Smooth muscle cell (in vitro differentiated cells): Measurements from ENCODE around the gene AFF4. TPM values are rescaled to one million over a fixed set of nuclear protein-coding genes. Genes with fewer than 3 reads are reported as not detected.

ENCODE experiments used
- DNase-seq: peaks from one replicate; lab custom pipeline; 2025; ENCODE audit not compliant: unreplicated experiment; lab: John Stamatoyannopoulos, UW
- H2AFZ ChIP-seq: fragments of 200-600 bp; sonication (generic); 2 replicates; pipeline ENCODE4 v1.6.0; 2016; ENCODE audit warnings: antibody characterized with exemption, low read depth, mild to moderate bottlenecking
- H3F3A ChIP-seq: fragments of 200-600 bp; sonication (generic); 2 replicates; pipeline ENCODE4 v1.6.0; 2017; ENCODE audit warnings: antibody characterized with exemption, low read depth
- H3K27ac ChIP-seq: fragments of 200-600 bp; sonication (generic); 2 replicates; pipeline ENCODE4 v1.5.1; 2016; ENCODE audit warnings: low read depth, mild to moderate bottlenecking
- H3K27me3 ChIP-seq: fragments of 200-600 bp; sonication (generic); 2 replicates; pipeline ENCODE4 v1.6.1; 2016; ENCODE audit warnings: low read depth, mild to moderate bottlenecking
- H3K36me3 ChIP-seq: fragments of 200-600 bp; sonication (generic); 2 replicates; pipeline ENCODE4 v1.5.1; 2016; ENCODE audit warnings: low read depth
- H3K4me1 ChIP-seq: fragments of 200-600 bp; sonication (generic); 2 replicates; pipeline ENCODE4 v1.5.1; 2016; ENCODE audit warnings: low read depth
- H3K4me2 ChIP-seq: fragments of 200-600 bp; sonication (generic); 2 replicates; pipeline ENCODE4 v1.6.0; 2016; ENCODE audit warnings: mild to moderate bottlenecking
- H3K4me3 ChIP-seq: fragments of 200-600 bp; sonication (generic); 2 replicates; pipeline ENCODE4 v1.5.1; 2016; ENCODE audit warnings: mild to moderate bottlenecking
- H3K79me2 ChIP-seq: fragments of 200-600 bp; sonication (generic); 2 replicates; pipeline ENCODE4 v1.6.0; 2016; ENCODE audit warnings: low read depth, mild to moderate bottlenecking
- H3K9ac ChIP-seq: fragments of 200-600 bp; sonication (generic); 2 replicates; pipeline ENCODE4 v1.6.0; 2016; ENCODE audit warnings: low read depth
- H3K9me3 ChIP-seq: fragments of 200-600 bp; sonication (generic); replicated peaks from 2 replicates; pipeline ENCODE4 v1.5.1; 2016; ENCODE audit warnings: low read depth
- H4K20me1 ChIP-seq: fragments of 200-600 bp; sonication (generic); 2 replicates; pipeline ENCODE4 v1.6.0; 2016; ENCODE audit warnings: low read depth
- WGBS: methylation state at CpG from one replicate; pipeline ENCODE4 v1.1.7; 2016; ENCODE audit warnings: low lambda C conversion rate; 5-methylcytosine and 5-hydroxymethylcytosine counted together
- polyA plus RNA-seq: library from polyadenylated mRNA; unstranded; fragments of >200 nt; fragmentation: Nextera tagmentation; extraction: Ambion mirVana; gene quantifications from 2 replicates; pipeline ENCODE4 v1.2.1, GENCODE V29; 2016
- total RNA-seq: library from RNA; depleted of rRNA; stranded (reverse); fragments of >200 nt; gene quantifications from 2 replicates; pipeline ENCODE4 v1.2.3, GENCODE V29; 2014
- TF ChIP-seq, protein P1 (sequence below): fragments of 200-600 bp; sonication (generic); IDR thresholded peaks from 2 replicates; pipeline ENCODE4 v1.5.1; 2017; ENCODE audit warnings: borderline replicate concordance, mild to moderate bottlenecking, antibody characterized with exemption; ENCODE audit not compliant: insufficient read depth, poor library complexity, severe bottlenecking

Gene AFF4
- total and polyA plus RNA-seq, 2 experiments from 2014 or later: 27.8 to 137 TPM

- H3K4me2 ChIP-seq: no peak overlapping the region
- no peak overlapping the region for H3K27ac ChIP-seq
- TF ChIP-seq, protein P1, sequence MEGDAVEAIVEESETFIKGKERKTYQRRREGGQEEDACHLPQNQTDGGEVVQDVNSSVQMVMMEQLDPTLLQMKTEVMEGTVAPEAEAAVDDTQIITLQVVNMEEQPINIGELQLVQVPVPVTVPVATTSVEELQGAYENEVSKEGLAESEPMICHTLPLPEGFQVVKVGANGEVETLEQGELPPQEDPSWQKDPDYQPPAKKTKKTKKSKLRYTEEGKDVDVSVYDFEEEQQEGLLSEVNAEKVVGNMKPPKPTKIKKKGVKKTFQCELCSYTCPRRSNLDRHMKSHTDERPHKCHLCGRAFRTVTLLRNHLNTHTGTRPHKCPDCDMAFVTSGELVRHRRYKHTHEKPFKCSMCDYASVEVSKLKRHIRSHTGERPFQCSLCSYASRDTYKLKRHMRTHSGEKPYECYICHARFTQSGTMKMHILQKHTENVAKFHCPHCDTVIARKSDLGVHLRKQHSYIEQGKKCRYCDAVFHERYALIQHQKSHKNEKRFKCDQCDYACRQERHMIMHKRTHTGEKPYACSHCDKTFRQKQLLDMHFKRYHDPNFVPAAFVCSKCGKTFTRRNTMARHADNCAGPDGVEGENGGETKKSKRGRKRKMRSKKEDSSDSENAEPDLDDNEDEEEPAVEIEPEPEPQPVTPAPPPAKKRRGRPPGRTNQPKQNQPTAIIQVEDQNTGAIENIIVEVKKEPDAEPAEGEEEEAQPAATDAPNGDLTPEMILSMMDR: no peak
- no peaks in the 10 kb centered on the region for H3F3A ChIP-seq
- H3K9me3 ChIP-seq: no peaks in the 10 kb centered on the region
- no peak overlapping the region for H3K4me3 ChIP-seq
- 70% methylated on average over 1 of the region's 1 CpG for WGBS
- no peaks in the 10 kb centered on the region for H3K4me1 ChIP-seq
- no peaks in the 10 kb centered on the region for H4K20me1 ChIP-seq
- no peak for DNase-seq
- no peak overlapping the region for H2AFZ ChIP-seq
- H3K36me3 ChIP-seq: no peaks in the 10 kb centered on the region
- H3K79me2 ChIP-seq: no peaks in the 10 kb centered on the region
- no peak overlapping the region for H3K9ac ChIP-seq
- no peaks in the 10 kb centered on the region for H3K27me3 ChIP-seq
Measured at GRCh38 chr5:132849347-132849746, 114.1 kb downstream of the AFF4 start.

DNA sequence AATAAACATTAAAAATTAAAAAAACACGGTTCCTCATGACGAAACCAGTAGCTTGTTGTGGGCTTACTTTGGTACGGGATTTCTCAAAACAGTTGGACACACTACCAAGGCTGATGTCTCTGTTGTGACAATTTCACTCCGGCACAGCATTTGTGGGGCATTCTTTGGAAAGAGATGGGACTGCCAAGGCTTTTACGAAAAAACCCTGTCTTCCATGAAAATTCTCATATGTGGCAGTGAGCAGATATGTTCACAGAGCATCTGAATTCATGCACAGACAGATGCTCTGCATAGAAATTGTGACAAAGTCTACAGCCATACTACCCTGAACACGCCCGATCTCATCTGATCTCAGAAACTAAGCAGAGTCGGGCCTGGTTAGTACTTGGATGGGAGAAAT is 115.2 kb downstream of the AFF4 start:
- Histone ChIP-seq H3K4me3 (no peak overlapping the region), H3K79me2 (no peaks in the 10 kb centered on the region), H3K27ac (no peak overlapping the region), H3K36me3 (no peaks in the 10 kb centered on the region), H3K27me3 (no peaks in the 10 kb centered on the region), H4K20me1 (no peaks in the 10 kb centered on the region), H3K9me3 (no peaks in the 10 kb centered on the region), H2AFZ (no peak overlapping the region), H3F3A (no peaks in the 10 kb centered on the region), H3K4me1 (no peaks in the 10 kb centered on the region), H3K9ac (no peak overlapping the region), H3K4me2 (no peak overlapping the region)
- TF ChIP-seq, protein P1: no peak
- DNase-seq: no peak
- WGBS: 95% methylated on average over 8 of the region's 8 CpGs

- H3K27me3 ChIP-seq: no peaks in the 10 kb centered on the region
- H2AFZ ChIP-seq: no peak overlapping the region
- no peak overlapping the region for H3K4me2 ChIP-seq
- no peaks in the 10 kb centered on the region for H3F3A ChIP-seq
- H4K20me1 ChIP-seq: no peaks in the 10 kb centered on the region
- H3K9me3 ChIP-seq: no peaks in the 10 kb centered on the region
- peaks cover 12% of the 10 kb centered on the region for H3K4me1 ChIP-seq
- H3K4me3 ChIP-seq: no peak overlapping the region
- no peaks in the 10 kb centered on the region for H3K79me2 ChIP-seq
- no peaks in the 10 kb centered on the region for H3K36me3 ChIP-seq
- TF ChIP-seq, protein P1: no peak
- H3K9ac ChIP-seq: no peak overlapping the region
- 52% methylated on average over 4 of the region's 4 CpGs for WGBS
- H3K27ac ChIP-seq: no peak overlapping the region
- DNase-seq: no peak
Measured at GRCh38 chr5:132841305-132841704, 122.1 kb downstream of the AFF4 start.

DNA sequence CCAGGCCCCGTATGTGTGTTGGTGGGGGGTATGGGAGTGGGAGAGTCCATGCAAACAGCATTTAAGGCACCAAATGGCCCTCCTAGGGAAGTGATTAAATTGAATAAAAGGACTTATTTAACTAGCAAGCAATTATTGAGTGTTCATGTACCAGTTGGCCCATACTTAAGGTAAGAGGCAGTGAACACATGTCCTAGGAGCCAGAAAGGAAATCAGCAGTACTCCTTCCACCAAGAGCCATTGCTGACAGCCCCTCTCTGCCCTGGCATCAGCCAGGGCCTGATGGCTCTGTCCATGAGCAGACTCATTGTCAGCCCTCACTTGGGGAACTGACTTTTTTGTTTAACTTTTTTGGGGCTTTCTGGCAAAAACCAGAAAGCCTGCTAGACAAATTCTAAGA is 122.5 kb downstream of the AFF4 start:
- no peaks in the 10 kb centered on the region for H3K27me3 ChIP-seq
- H3K9me3 ChIP-seq: no peaks in the 10 kb centered on the region
- H4K20me1 ChIP-seq: no peaks in the 10 kb centered on the region
- 83% methylated on average over 1 of the region's 1 CpG for WGBS
- H3K79me2 ChIP-seq: no peaks in the 10 kb centered on the region
- H3K4me1 ChIP-seq: peaks cover 12% of the 10 kb centered on the region
- H3K9ac ChIP-seq: no peak overlapping the region
- no peak overlapping the region for H2AFZ ChIP-seq
- no peak for DNase-seq
- H3K36me3 ChIP-seq: no peaks in the 10 kb centered on the region
- TF ChIP-seq, protein P1: no peak
- no peaks in the 10 kb centered on the region for H3F3A ChIP-seq
- no peak overlapping the region for H3K4me2 ChIP-seq
- no peak overlapping the region for H3K4me3 ChIP-seq
- H3K27ac ChIP-seq: no peak overlapping the region
